GM21825 (cell line): Measurements from ENCODE around the gene AFF2.
A peak's percentile ranks its signal among the peaks of the same experiment; 100 is the strongest.

Source experiments
- ATAC-seq: cut with Tn5 transposase; IDR thresholded peaks from one replicate; pipeline ENCODE4 v1.9.1; 2021; ENCODE audit warnings: mild to moderate bottlenecking, moderate library complexity; ENCODE audit not compliant: unreplicated experiment

The AFF2 gene

GRCh38 chrX:148577741-148578140 is 77.3 kb downstream of the AFF2 start:
- ATAC-seq, result no peak

GRCh38 chrX:148580016-148580415 is 79.6 kb downstream of the AFF2 start:
- no peak for ATAC-seq

- ATAC-seq, result no peak
Measured at GRCh38 chrX:148582353-148582752, 81.9 kb downstream of the AFF2 start.

- ATAC-seq, result no peak
Measured at GRCh38 chrX:148588649-148589310, 88.4 kb downstream of the AFF2 start.

- ATAC-seq, result no peak
Measured at GRCh38 chrX:148592595-148592994, 92.2 kb downstream of the AFF2 start.

GRCh38 chrX:148593146-148593545 is 92.7 kb downstream of the AFF2 start:
- ATAC-seq, result no peak

- no peak for ATAC-seq
Measured at GRCh38 chrX:148593987-148594386, 93.6 kb downstream of the AFF2 start.

- no peak for ATAC-seq
Measured at GRCh38 chrX:148599404-148599803, 99.0 kb downstream of the AFF2 start.

GRCh38 chrX:148600131-148600530 is 99.7 kb downstream of the AFF2 start:
- ATAC-seq, result no peak

GRCh38 chrX:148600581-148600980 is 100.2 kb downstream of the AFF2 start:
- ATAC-seq, result no peak

GRCh38 chrX:148601034-148601433 is 100.6 kb downstream of the AFF2 start:
- ATAC-seq, result no peak

GRCh38 chrX:148609515-148610327 is 109.3 kb downstream of the AFF2 start:
- ATAC-seq, result peak; percentile 76

GRCh38 chrX:148610328-148610698 is 109.9 kb downstream of the AFF2 start:
- peak; percentile 52 for ATAC-seq

GRCh38 chrX:148611993-148612392 is 111.6 kb downstream of the AFF2 start:
- ATAC-seq, result peak; percentile 42

- no peak for ATAC-seq
Measured at GRCh38 chrX:148612431-148612830, 112.0 kb downstream of the AFF2 start.

- no peak for ATAC-seq
Measured at GRCh38 chrX:148613636-148614035, 113.2 kb downstream of the AFF2 start.

- no peak for ATAC-seq
Measured at GRCh38 chrX:148615491-148615890, 115.1 kb downstream of the AFF2 start.

- ATAC-seq, result no peak
Measured at GRCh38 chrX:148618470-148619445, 118.3 kb downstream of the AFF2 start.

- no peak for ATAC-seq
Measured at GRCh38 chrX:148620023-148620422, 119.6 kb downstream of the AFF2 start.

GRCh38 chrX:148624951-148625474 is 124.6 kb downstream of the AFF2 start:
- ATAC-seq, result no peak

GRCh38 chrX:148628621-148629020 is 128.2 kb downstream of the AFF2 start:
- no peak for ATAC-seq
